Stimulated activated memory B cell treated with anti-CD40 and anti-IgM and Interleukin-4, amounts not matched to agents 10 μg/mL and 1 μg/mL and 100 μg/mL, for 72 hours (primary cell): ENCODE results near the gene XK.
A peak's percentile ranks its signal among the peaks of the same experiment; 100 is the strongest.

Experiments
- ATAC-seq: fragments of 150-1000 bp; cut with Tn5 transposase; 2 replicates; pipeline ENCODE4 v1.10.0; 2021
- H3K27ac Mint-ChIP-seq: one replicate; pipeline ENCODE4 v1.8.0; 2022; ENCODE audit warnings: mild to moderate bottlenecking, mixed read lengths
- H3K27me3 Mint-ChIP-seq: one replicate; pipeline ENCODE4 v1.8.0; 2022; ENCODE audit warnings: mixed read lengths
- H3K36me3 Mint-ChIP-seq: one replicate; pipeline ENCODE4 v1.8.0; 2022; ENCODE audit warnings: mixed read lengths
- H3K4me1 Mint-ChIP-seq: one replicate; pipeline ENCODE4 v1.8.0; 2022; ENCODE audit warnings: mixed read lengths
- H3K4me3 Mint-ChIP-seq: one replicate; pipeline ENCODE4 v1.8.0; 2022; ENCODE audit warnings: mild to moderate bottlenecking, moderate library complexity, mixed read lengths
- H3K9me3 Mint-ChIP-seq: one replicate; pipeline ENCODE4 v1.8.0; 2022; ENCODE audit warnings: mixed read lengths

Gene XK

GRCh38 chrX:37666516-37666915 is 19.1 kb upstream of the XK start:
- H3K27ac Mint-ChIP-seq, result no peak overlapping the region
- H3K4me3 Mint-ChIP-seq, result no peak overlapping the region
- H3K36me3 Mint-ChIP-seq, result no peaks in the 10 kb centered on the region
- ATAC-seq, result no peak
- H3K9me3 Mint-ChIP-seq, result peaks cover 3% of the 10 kb centered on the region
- H3K4me1 Mint-ChIP-seq, result no peaks in the 10 kb centered on the region
- H3K27me3 Mint-ChIP-seq, result no peaks in the 10 kb centered on the region

- Mint-ChIP-seq H3K4me3 (no peak overlapping the region), H3K36me3 (no peaks in the 10 kb centered on the region), H3K27me3 (no peaks in the 10 kb centered on the region), H3K27ac (no peak overlapping the region), H3K4me1 (no peaks in the 10 kb centered on the region), H3K9me3 (peaks cover 3% of the 10 kb centered on the region)
- no peak for ATAC-seq
These were observed 18.4 kb upstream of the XK start for GRCh38 chrX:37667141-37667540.

GRCh38 chrX:37672563-37672962 is 13.0 kb upstream of the XK start:
- no peaks in the 10 kb centered on the region for H3K4me1 Mint-ChIP-seq
- H3K36me3 Mint-ChIP-seq, result no peaks in the 10 kb centered on the region
- H3K27me3 Mint-ChIP-seq, result no peaks in the 10 kb centered on the region
- no peak for ATAC-seq
- H3K27ac Mint-ChIP-seq, result no peak overlapping the region
- H3K9me3 Mint-ChIP-seq, result no peaks in the 10 kb centered on the region
- H3K4me3 Mint-ChIP-seq, result no peak overlapping the region

GRCh38 chrX:37676811-37677210 is 8.8 kb upstream of the XK start:
- no peak for ATAC-seq
- Mint-ChIP-seq H3K9me3 (no peaks in the 10 kb centered on the region), H3K36me3 (no peaks in the 10 kb centered on the region), H3K4me3 (no peak overlapping the region), H3K27ac (no peak overlapping the region), H3K4me1 (no peaks in the 10 kb centered on the region), H3K27me3 (no peaks in the 10 kb centered on the region)

- no peaks in the 10 kb centered on the region for H3K4me1 Mint-ChIP-seq
- no peaks in the 10 kb centered on the region for H3K36me3 Mint-ChIP-seq
- no peak overlapping the region for H3K27ac Mint-ChIP-seq
- no peak overlapping the region for H3K4me3 Mint-ChIP-seq
- no peaks in the 10 kb centered on the region for H3K27me3 Mint-ChIP-seq
- no peaks in the 10 kb centered on the region for H3K9me3 Mint-ChIP-seq
- ATAC-seq, result no peak
These were observed 8.3 kb upstream of the XK start for GRCh38 chrX:37677243-37677642.

- no peak for ATAC-seq
- H3K4me3 Mint-ChIP-seq, result no peak overlapping the region
- no peaks in the 10 kb centered on the region for H3K4me1 Mint-ChIP-seq
- no peak overlapping the region for H3K27ac Mint-ChIP-seq
- H3K9me3 Mint-ChIP-seq, result no peaks in the 10 kb centered on the region
- no peaks in the 10 kb centered on the region for H3K36me3 Mint-ChIP-seq
- H3K27me3 Mint-ChIP-seq, result no peaks in the 10 kb centered on the region
These were observed 7.8 kb upstream of the XK start for GRCh38 chrX:37677765-37678164.

- no peaks in the 10 kb centered on the region for H3K27me3 Mint-ChIP-seq
- no peaks in the 10 kb centered on the region for H3K36me3 Mint-ChIP-seq
- no peaks in the 10 kb centered on the region for H3K4me1 Mint-ChIP-seq
- no peak overlapping the region for H3K27ac Mint-ChIP-seq
- H3K4me3 Mint-ChIP-seq, result no peak overlapping the region
- H3K9me3 Mint-ChIP-seq, result no peaks in the 10 kb centered on the region
- no peak for ATAC-seq
These were observed 7.0 kb upstream of the XK start for GRCh38 chrX:37678574-37678973.

- no peaks in the 10 kb centered on the region for H3K27me3 Mint-ChIP-seq
- no peaks in the 10 kb centered on the region for H3K9me3 Mint-ChIP-seq
- no peak overlapping the region for H3K4me3 Mint-ChIP-seq
- H3K4me1 Mint-ChIP-seq, result no peaks in the 10 kb centered on the region
- ATAC-seq, result no peak
- H3K36me3 Mint-ChIP-seq, result no peaks in the 10 kb centered on the region
- H3K27ac Mint-ChIP-seq, result no peak overlapping the region
These were observed 6.4 kb upstream of the XK start for GRCh38 chrX:37679230-37679629.

GRCh38 chrX:37679888-37680287 is 5.7 kb upstream of the XK start:
- H3K27me3 Mint-ChIP-seq, result no peaks in the 10 kb centered on the region
- no peaks in the 10 kb centered on the region for H3K36me3 Mint-ChIP-seq
- no peak overlapping the region for H3K4me3 Mint-ChIP-seq
- no peak overlapping the region for H3K27ac Mint-ChIP-seq
- no peak for ATAC-seq
- no peaks in the 10 kb centered on the region for H3K4me1 Mint-ChIP-seq
- H3K9me3 Mint-ChIP-seq, result no peaks in the 10 kb centered on the region

- H3K27ac Mint-ChIP-seq, result no peak overlapping the region
- H3K36me3 Mint-ChIP-seq, result no peaks in the 10 kb centered on the region
- no peak overlapping the region for H3K4me3 Mint-ChIP-seq
- H3K27me3 Mint-ChIP-seq, result no peaks in the 10 kb centered on the region
- H3K9me3 Mint-ChIP-seq, result no peaks in the 10 kb centered on the region
- H3K4me1 Mint-ChIP-seq, result no peaks in the 10 kb centered on the region
- no peak for ATAC-seq
These were observed 1.2 kb upstream of the XK start for GRCh38 chrX:37684426-37684825.

GRCh38 chrX:37684973-37685372 is 618 bp upstream of the XK start:
- no peaks in the 10 kb centered on the region for H3K9me3 Mint-ChIP-seq
- no peaks in the 10 kb centered on the region for H3K27me3 Mint-ChIP-seq
- H3K27ac Mint-ChIP-seq, result no peak overlapping the region
- H3K4me3 Mint-ChIP-seq, result no peak overlapping the region
- no peaks in the 10 kb centered on the region for H3K36me3 Mint-ChIP-seq
- no peaks in the 10 kb centered on the region for H3K4me1 Mint-ChIP-seq
- no peak for ATAC-seq

- no peaks in the 10 kb centered on the region for H3K27me3 Mint-ChIP-seq
- H3K27ac Mint-ChIP-seq, result peak overlapping the region; percentile 60
- H3K4me3 Mint-ChIP-seq, result peak overlapping the region; percentile 81
- no peaks in the 10 kb centered on the region for H3K9me3 Mint-ChIP-seq
- no peaks in the 10 kb centered on the region for H3K4me1 Mint-ChIP-seq
- ATAC-seq, result no peak
- H3K36me3 Mint-ChIP-seq, result no peaks in the 10 kb centered on the region
These were observed 891 bp downstream of the XK start for GRCh38 chrX:37686369-37686995.

GRCh38 chrX:37686996-37687395 is 1.4 kb downstream of the XK start:
- H3K4me3 Mint-ChIP-seq, result no peak overlapping the region
- H3K4me1 Mint-ChIP-seq, result no peaks in the 10 kb centered on the region
- H3K27ac Mint-ChIP-seq, result no peak overlapping the region
- no peak for ATAC-seq
- no peaks in the 10 kb centered on the region for H3K36me3 Mint-ChIP-seq
- H3K9me3 Mint-ChIP-seq, result no peaks in the 10 kb centered on the region
- no peaks in the 10 kb centered on the region for H3K27me3 Mint-ChIP-seq

GRCh38 chrX:37690119-37690518 is 4.5 kb downstream of the XK start:
- no peaks in the 10 kb centered on the region for H3K36me3 Mint-ChIP-seq
- H3K9me3 Mint-ChIP-seq, result no peaks in the 10 kb centered on the region
- H3K27me3 Mint-ChIP-seq, result no peaks in the 10 kb centered on the region
- no peak overlapping the region for H3K4me3 Mint-ChIP-seq
- no peaks in the 10 kb centered on the region for H3K4me1 Mint-ChIP-seq
- ATAC-seq, result no peak
- no peak overlapping the region for H3K27ac Mint-ChIP-seq

- Mint-ChIP-seq H3K27me3 (no peaks in the 10 kb centered on the region), H3K4me1 (no peaks in the 10 kb centered on the region), H3K27ac (no peak overlapping the region), H3K9me3 (no peaks in the 10 kb centered on the region), H3K36me3 (no peaks in the 10 kb centered on the region), H3K4me3 (no peak overlapping the region)
- ATAC-seq, result no peak
These were observed 7.3 kb downstream of the XK start for GRCh38 chrX:37692918-37693317.

GRCh38 chrX:37697169-37697760 is 11.7 kb downstream of the XK start:
- Mint-ChIP-seq H3K4me1 (no peaks in the 10 kb centered on the region), H3K9me3 (no peaks in the 10 kb centered on the region), H3K36me3 (no peaks in the 10 kb centered on the region), H3K27me3 (no peaks in the 10 kb centered on the region), H3K27ac (no peak overlapping the region), H3K4me3 (no peak overlapping the region)
- no peak for ATAC-seq
